ENCODE data around the gene PKM.

DNA sequence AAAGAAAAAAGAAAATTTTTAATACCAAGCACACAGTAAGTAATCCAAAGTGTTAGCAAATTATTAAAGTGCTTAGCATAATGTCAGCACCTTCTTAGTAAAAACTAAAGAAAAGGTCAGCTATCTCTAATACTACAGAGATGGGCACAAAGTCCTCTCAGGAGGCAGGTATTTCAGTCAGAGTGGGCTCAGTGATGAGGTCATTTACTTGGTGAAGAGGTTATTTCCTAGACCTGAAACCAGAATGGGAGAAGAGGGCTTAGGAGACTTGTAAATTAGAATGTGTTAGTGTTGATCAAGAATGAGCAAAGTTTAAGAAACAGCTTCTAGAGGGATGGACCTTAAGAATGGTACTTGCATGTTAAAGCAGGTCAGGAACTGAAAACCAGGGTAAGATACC, 8.7 kb upstream of the PKM start:
- no peak for TF ChIP-seq CTCF (IDR thresholded peaks at IDR 0.05)
- TF ChIP-seq POLR2AphosphoS5 (IDR thresholded peaks at IDR 0.05) = no peak
- TF ChIP-seq POLR2A (IDR thresholded peaks at IDR 0.05) = no peak
- no peak for TF ChIP-seq EP300 (IDR thresholded peaks at IDR 0.05)
